GM12891 (cell line): Measurements from ENCODE around the gene WDR7.
"Not testable (repeated sequence)": the region's sequence is repeated elsewhere in the genome, so short reads cannot be mapped to it uniquely, and the experiment has no call there.

Source experiments
- DNase-seq: peaks from one replicate; pipeline ENCODE4 v3.0.0; 2011; ENCODE audit warnings: low spot score; ENCODE audit not compliant: insufficient read length
- FAIRE-seq: peaks from 2 replicates; lab custom pipeline; 2011; peaks lifted over from hg19 to GRCh38; lab: Jason Lieb, UNC
- PAX5 ChIP-seq: IDR thresholded peaks from 2 replicates; pipeline ENCODE4 v1.6.1; 2011; ENCODE audit warnings: low read length, moderate library complexity, mild to moderate bottlenecking; ENCODE audit not compliant: insufficient read depth, severe bottlenecking
- POLR2A ChIP-seq: IDR thresholded peaks from 2 replicates; pipeline ENCODE4 v1.6.1; 2011; ENCODE audit warnings: low read depth, low read length, control low read depth
- POLR2AphosphoS5 ChIP-seq: IDR thresholded peaks from 2 replicates; pipeline ENCODE4 v1.6.1; 2011; ENCODE audit warnings: low read depth, low read length, control low read depth
- POU2F2 ChIP-seq: IDR thresholded peaks from 2 replicates; pipeline ENCODE4 v1.6.1; 2011; ENCODE audit warnings: low read depth, mild to moderate bottlenecking, control low read depth, low read length, moderate library complexity
- SPI1 ChIP-seq: IDR thresholded peaks from 2 replicates; pipeline ENCODE4 v1.6.1; 2011; ENCODE audit warnings: low read depth, low read length, control low read depth
- TAF1 ChIP-seq: IDR thresholded peaks from 2 replicates; pipeline ENCODE4 v1.6.1; 2011; ENCODE audit warnings: low read depth, low read length, control low read depth

The WDR7 gene

GRCh38 chr18:56652802-56653201 lies 1.6 kb downstream of the WDR7 start:
- TF ChIP-seq TAF1, result no peak
- no peak for TF ChIP-seq SPI1
- TF ChIP-seq POLR2AphosphoS5, result no peak
- TF ChIP-seq PAX5, result no peak
- no peak for TF ChIP-seq POU2F2
- TF ChIP-seq POLR2A, result no peak
- FAIRE-seq, result no peak
- DNase-seq, result no peak

- not testable (repeated sequence) for FAIRE-seq, DNase-seq
Measured at GRCh38 chr18:56654280-56654679, 3.1 kb downstream of the WDR7 start.

GRCh38 chr18:56658261-56658660 lies 7.1 kb downstream of the WDR7 start:
- no peak for TF ChIP-seq POLR2A
- no peak for TF ChIP-seq TAF1
- no peak for TF ChIP-seq POU2F2
- TF ChIP-seq PAX5, result no peak
- TF ChIP-seq SPI1, result no peak
- no peak for TF ChIP-seq POLR2AphosphoS5
- DNase-seq, result no peak
- no peak for FAIRE-seq

GRCh38 chr18:56659111-56659510 lies 8.0 kb downstream of the WDR7 start:
- DNase-seq, result no peak
- FAIRE-seq, result no peak
- TF ChIP-seq POLR2AphosphoS5 (no peak), PAX5 (no peak), SPI1 (no peak), POU2F2 (no peak), POLR2A (no peak), TAF1 (no peak)

GRCh38 chr18:56660655-56661054 lies 9.5 kb downstream of the WDR7 start:
- no peak for FAIRE-seq
- no peak for TF ChIP-seq POU2F2
- TF ChIP-seq PAX5, result no peak
- TF ChIP-seq SPI1, result no peak
- TF ChIP-seq TAF1, result no peak
- TF ChIP-seq POLR2A, result no peak
- TF ChIP-seq POLR2AphosphoS5, result no peak

GRCh38 chr18:56661360-56662062 lies 10.4 kb downstream of the WDR7 start:
- FAIRE-seq (no peak), DNase-seq (no peak)
- no peak for TF ChIP-seq PAX5
- no peak for TF ChIP-seq SPI1

More at GRCh38 chr18:56660655-56661054, 9.5 kb downstream of the WDR7 start:
- no peak for DNase-seq

GRCh38 chr18:56662063-56662408 lies 10.9 kb downstream of the WDR7 start:
- no peak for DNase-seq
- no peak for FAIRE-seq
- TF ChIP-seq SPI1, result no peak
- TF ChIP-seq POLR2A, result no peak
- TF ChIP-seq POU2F2, result no peak
- TF ChIP-seq PAX5, result no peak
- no peak for TF ChIP-seq POLR2AphosphoS5
- TF ChIP-seq TAF1, result no peak

GRCh38 chr18:56662502-56662901 lies 11.3 kb downstream of the WDR7 start:
- TF ChIP-seq SPI1 (no peak), POLR2A (no peak), TAF1 (no peak), PAX5 (no peak), POU2F2 (no peak), POLR2AphosphoS5 (no peak)
- DNase-seq (no peak), FAIRE-seq (peak; percentile 76)

GRCh38 chr18:56662902-56663301 lies 11.7 kb downstream of the WDR7 start:
- DNase-seq (no peak), FAIRE-seq (no peak)
- TF ChIP-seq POU2F2 (no peak), PAX5 (no peak)

GRCh38 chr18:56672391-56672790 lies 21.2 kb downstream of the WDR7 start:
- TF ChIP-seq POU2F2 (no peak), PAX5 (no peak), TAF1 (no peak), SPI1 (no peak), POLR2AphosphoS5 (no peak), POLR2A (no peak)

GRCh38 chr18:56672981-56673380 lies 21.8 kb downstream of the WDR7 start:
- no peak for TF ChIP-seq TAF1
- no peak for TF ChIP-seq POLR2AphosphoS5
- TF ChIP-seq POU2F2, result no peak
- TF ChIP-seq PAX5, result no peak
- no peak for TF ChIP-seq SPI1
- no peak for TF ChIP-seq POLR2A
- DNase-seq (no peak), FAIRE-seq (peak; percentile 5)

More at GRCh38 chr18:56672391-56672790, 21.2 kb downstream of the WDR7 start:
- no peak for DNase-seq
- no peak for FAIRE-seq
